SK-N-SH treated with all-trans-retinoic acid at 6 μM for 48 hours (cell line): ENCODE results near the gene WIPI1.

Experiments used
- ATAC-seq: fragments of 200-7000 bp; cut with Tn5 transposase; 3 replicates; pipeline ENCODE4 v1.9.1; 2020; ENCODE audit warnings: mild to moderate bottlenecking, moderate library complexity
- ARNTL ChIP-seq: fragments of 450-650 bp; formaldehyde crosslinking; IDR thresholded peaks from 2 replicates; pipeline ENCODE4 v1.5.0; 2020; ENCODE audit warnings: low read depth, mild to moderate bottlenecking, moderate library complexity, borderline replicate concordance
- BACH2 ChIP-seq: fragments of 250-450 bp; sonication (Bioruptor Pico); IDR thresholded peaks from 2 replicates; pipeline ENCODE4 v1.9.0; 2021; ENCODE audit warnings: mild to moderate bottlenecking, borderline replicate concordance
- CSDC2 ChIP-seq: fragments of 250-450 bp; sonication (Bioruptor Pico); IDR thresholded peaks from 2 replicates; pipeline ENCODE4 v1.5.0; 2020; ENCODE audit warnings: mild to moderate bottlenecking, moderate library complexity
- CSRNP3 ChIP-seq: fragments of 250-450 bp; sonication (Bioruptor Pico); IDR thresholded peaks from 2 replicates; pipeline ENCODE4 v1.5.1; 2021; ENCODE audit warnings: mild to moderate bottlenecking, moderate library complexity
- ESRRG ChIP-seq: fragments of 250-450 bp; sonication (Bioruptor Pico); IDR thresholded peaks from 2 replicates; pipeline ENCODE4 v1.6.1; 2021; ENCODE audit warnings: mild to moderate bottlenecking
- GLIS3 ChIP-seq: fragments of 250-450 bp; sonication (Bioruptor Pico); IDR thresholded peaks from 2 replicates; pipeline ENCODE4 v1.5.0; 2020; ENCODE audit warnings: mild to moderate bottlenecking, moderate library complexity
- ISL1 ChIP-seq: fragments of 250-450 bp; sonication (Bioruptor Pico); IDR thresholded peaks from 2 replicates; pipeline ENCODE4 v2.1.2; 2022; ENCODE audit warnings: mild to moderate bottlenecking, moderate library complexity
- OSR1 ChIP-seq: fragments of 250-450 bp; sonication (Bioruptor Pico); IDR thresholded peaks from 2 replicates; pipeline ENCODE4 v1.8.0; 2022; ENCODE audit warnings: moderate library complexity, mild to moderate bottlenecking, inconsistent platforms
- PPARA ChIP-seq: fragments of 250-450 bp; sonication (Bioruptor Pico); IDR thresholded peaks from 2 replicates; pipeline ENCODE4 v1.5.0; 2020; ENCODE audit warnings: mild to moderate bottlenecking, borderline replicate concordance
- RARB ChIP-seq: fragments of 250-450 bp; sonication (Bioruptor Pico); IDR thresholded peaks from 2 replicates; pipeline ENCODE4 v1.8.0; 2021; ENCODE audit warnings: mild to moderate bottlenecking, moderate library complexity
- SNAI2 ChIP-seq: fragments of 250-450 bp; sonication (Bioruptor Pico); IDR thresholded peaks from 2 replicates; pipeline ENCODE4 v1.5.0; 2020; ENCODE audit warnings: mild to moderate bottlenecking, moderate library complexity
- TCF4 ChIP-seq: fragments of 250-450 bp; sonication (Bioruptor Pico); IDR thresholded peaks from 2 replicates; pipeline ENCODE4 v1.8.0; 2021; ENCODE audit warnings: mild to moderate bottlenecking, moderate library complexity, borderline replicate concordance
- TOX ChIP-seq: fragments of 250-450 bp; sonication (Bioruptor Pico); IDR thresholded peaks from 2 replicates; pipeline ENCODE4 v1.8.0; 2021; ENCODE audit warnings: mild to moderate bottlenecking, moderate library complexity, borderline replicate concordance
- TSHZ2 ChIP-seq: fragments of 250-450 bp; sonication (Bioruptor Pico); IDR thresholded peaks from 2 replicates; pipeline ENCODE4 v1.5.0; 2020; ENCODE audit warnings: mild to moderate bottlenecking, moderate library complexity
- ZC3H10 ChIP-seq: fragments of 250-450 bp; sonication (Bioruptor Pico); IDR thresholded peaks from 2 replicates; pipeline ENCODE4 v1.5.1; 2021; ENCODE audit warnings: mild to moderate bottlenecking, moderate library complexity
- ZFP3 ChIP-seq: fragments of 250-450 bp; sonication (Bioruptor Pico); IDR thresholded peaks from 2 replicates; pipeline ENCODE4 v1.5.0; 2020; ENCODE audit warnings: mild to moderate bottlenecking, moderate library complexity
- ZFP30 ChIP-seq: fragments of 450-650 bp; formaldehyde crosslinking; IDR thresholded peaks from 2 replicates; pipeline ENCODE4 v1.5.0; 2022; ENCODE audit warnings: mild to moderate bottlenecking, moderate library complexity
- ZNF565 ChIP-seq: fragments of 450-650 bp; formaldehyde crosslinking; conservative IDR thresholded peaks from 2 replicates; pipeline ENCODE4 v1.5.0; 2020; ENCODE audit warnings: low read depth, mild to moderate bottlenecking, moderate library complexity
- ZNF70 ChIP-seq: fragments of 450-650 bp; formaldehyde crosslinking; IDR thresholded peaks from 2 replicates; pipeline ENCODE4 v1.5.0; 2020; ENCODE audit warnings: mild to moderate bottlenecking, moderate library complexity
- ZNF8 ChIP-seq: fragments of 450-650 bp; formaldehyde crosslinking; IDR thresholded peaks from 2 replicates; pipeline ENCODE4 v1.5.0; 2020; ENCODE audit warnings: mild to moderate bottlenecking, moderate library complexity
- TF ChIP-seq, protein P1 (sequence below): fragments of 250-450 bp; sonication (Bioruptor Pico); IDR thresholded peaks from 2 replicates; pipeline ENCODE4 v1.8.0; 2021; ENCODE audit warnings: low read depth, mild to moderate bottlenecking, moderate library complexity, borderline replicate concordance

WIPI1 gene

GRCh38 chr17:68435361-68435760 is 21.9 kb downstream of the WIPI1 start (continued):
- TF ChIP-seq CSRNP3 (no peak), OSR1 (CRISPR knock-in tag) (no peak), ISL1 (CRISPR knock-in tag) (no peak), ZFP30 (CRISPR knock-in tag) (no peak)
- TF ChIP-seq, protein P1, sequence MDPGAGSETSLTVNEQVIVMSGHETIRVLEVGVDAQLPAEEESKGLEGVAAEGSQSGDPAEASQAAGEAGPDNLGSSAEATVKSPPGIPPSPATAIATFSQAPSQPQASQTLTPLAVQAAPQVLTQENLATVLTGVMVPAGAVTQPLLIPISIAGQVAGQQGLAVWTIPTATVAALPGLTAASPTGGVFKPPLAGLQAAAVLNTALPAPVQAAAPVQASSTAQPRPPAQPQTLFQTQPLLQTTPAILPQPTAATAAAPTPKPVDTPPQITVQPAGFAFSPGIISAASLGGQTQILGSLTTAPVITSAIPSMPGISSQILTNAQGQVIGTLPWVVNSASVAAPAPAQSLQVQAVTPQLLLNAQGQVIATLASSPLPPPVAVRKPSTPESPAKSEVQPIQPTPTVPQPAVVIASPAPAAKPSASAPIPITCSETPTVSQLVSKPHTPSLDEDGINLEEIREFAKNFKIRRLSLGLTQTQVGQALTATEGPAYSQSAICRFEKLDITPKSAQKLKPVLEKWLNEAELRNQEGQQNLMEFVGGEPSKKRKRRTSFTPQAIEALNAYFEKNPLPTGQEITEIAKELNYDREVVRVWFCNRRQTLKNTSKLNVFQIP (CRISPR knock-in tag) = no peak

DNA sequence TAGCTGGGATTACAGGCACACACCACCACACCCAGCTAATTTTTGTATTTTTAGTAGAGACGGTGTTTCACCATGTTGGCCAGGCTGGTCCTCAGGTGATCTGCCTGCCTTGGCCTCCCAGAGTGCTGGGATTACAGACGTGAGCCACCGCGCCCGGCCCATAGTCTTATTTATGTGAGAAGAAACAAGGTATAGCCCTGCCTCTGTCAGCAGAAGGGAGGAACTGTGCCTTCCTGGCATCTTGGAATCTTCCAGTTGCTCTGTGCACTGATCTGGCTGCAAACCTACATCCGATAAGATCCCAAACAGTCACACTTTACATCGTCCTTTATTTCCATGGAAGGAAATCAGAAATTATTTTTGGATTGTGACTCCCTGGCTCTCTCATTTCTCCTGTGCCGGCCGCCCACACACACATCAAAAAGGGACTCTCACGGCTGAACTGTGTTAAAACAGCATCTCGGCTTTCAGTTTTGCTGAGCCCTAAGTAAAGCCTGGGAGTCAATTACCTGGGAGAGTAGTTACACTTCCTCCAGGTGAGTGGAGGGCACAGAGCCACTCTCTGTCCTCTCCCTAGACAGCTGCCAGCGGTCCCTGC is 23.3 kb downstream of the WIPI1 start:
- ATAC-seq = no peak
- no peak for TF ChIP-seq PPARA (CRISPR knock-in tag)

- ATAC-seq = no peak
- TF ChIP-seq ZFP30 (CRISPR knock-in tag) (no peak), PPARA (CRISPR knock-in tag) (no peak), ARNTL (CRISPR knock-in tag) (no peak), RARB (no peak), TCF4 (CRISPR knock-in tag) (no peak), CSRNP3 (no peak), TSHZ2 (no peak)
- TF ChIP-seq, protein P1 (CRISPR knock-in tag) = no peak
These were observed 24.1 kb downstream of the WIPI1 start for GRCh38 chr17:68433211-68433610.

GRCh38 chr17:68432086-68432864 is 25.0 kb downstream of the WIPI1 start:
- no peak for ATAC-seq
- no peak for TF ChIP-seq ZFP3 (CRISPR knock-in tag)
- no peak for TF ChIP-seq ZC3H10 (CRISPR knock-in tag)
- TF ChIP-seq RARB = no peak
- TF ChIP-seq SNAI2 (CRISPR knock-in tag) = no peak
- no peak for TF ChIP-seq TOX
- TF ChIP-seq GLIS3 (CRISPR knock-in tag) = no peak
- TF ChIP-seq ZNF70 (CRISPR knock-in tag) = no peak
- TF ChIP-seq ARNTL (CRISPR knock-in tag) = no peak
- no peak for TF ChIP-seq TSHZ2
- TF ChIP-seq ZNF565 (CRISPR knock-in tag) = no peak
- TF ChIP-seq ZFP30 (CRISPR knock-in tag) = no peak
- TF ChIP-seq ESRRG (CRISPR knock-in tag) = no peak
- no peak for TF ChIP-seq ZNF8 (CRISPR knock-in tag)
- no peak for TF ChIP-seq BACH2 (CRISPR knock-in tag)
- no peak for TF ChIP-seq CSDC2 (CRISPR knock-in tag)
- TF ChIP-seq TCF4 (CRISPR knock-in tag) = no peak
- no peak for TF ChIP-seq ISL1 (CRISPR knock-in tag)
- TF ChIP-seq PPARA (CRISPR knock-in tag) = no peak
